Endothelial cell of umbilical vein (primary cell): Measurements from ENCODE around the gene TBX2. TPM values are rescaled to one million over a fixed set of nuclear protein-coding genes. Genes with fewer than 3 reads are reported as not detected.

Experiments
- BruUV-seq: library from RNA; stranded (reverse); fragments of 400-500 nt; replicated peaks from 2 replicates; lab custom pipeline; 2021; lab: Mats Ljungman, UMichigan
- CTCF ChIA-PET: fragments of 300-600, 350-600 bp; sonication (Branson Sonifier 250); formaldehyde crosslinking; loops from one replicate; lab custom pipeline; 2021; ENCODE audit warnings: antibody characterized with exemption, inconsistent platforms; lab: Charles Lee
- POLR2A ChIA-PET: fragments of 300-600, 350-600 bp; sonication (Branson Sonifier 250); formaldehyde crosslinking; loops from one replicate; lab custom pipeline; 2021; ENCODE audit warnings: antibody characterized with exemption, inconsistent platforms; lab: Charles Lee
- DNase-seq: peaks from one replicate; pipeline ENCODE4 v3.0.0-alpha.2; 2011; ENCODE audit warnings: low read depth, low spot score
- FAIRE-seq: peaks from 2 replicates; lab custom pipeline; 2011; peaks lifted over from hg19 to GRCh38; lab: Jason Lieb, UNC
- H2AFZ ChIP-seq: 2 replicates; pipeline ENCODE4 v1.6.0; 2012; ENCODE audit warnings: low read depth, low read length, control low read depth, inconsistent platforms
- H3K27ac ChIP-seq: 2 replicates; pipeline ENCODE4 v1.5.1; 2011; ENCODE audit warnings: low read depth, mild to moderate bottlenecking, control low read depth, low read length, moderate library complexity; ENCODE audit not compliant: insufficient read depth
- H3K27me3 ChIP-seq, 2 experiments: 2 replicates each; pipeline versions ENCODE4 v1.6.0 to v1.6.1; 2011; ENCODE audit warnings: low read length in 2 of 2, mixed read lengths in 1 of 2; ENCODE audit not compliant: control insufficient read depth in 2 of 2, insufficient read depth in 2 of 2
- H3K36me3 ChIP-seq, 2 experiments: 2 replicates in 1 of 2; 3 replicates in 1 of 2; pipeline ENCODE4 v1.5.1; 2011; ENCODE audit warnings: low read length in 2 of 2, mild to moderate bottlenecking in 1 of 2, moderate library complexity in 1 of 2; ENCODE audit not compliant: control insufficient read depth in 2 of 2, insufficient read depth in 2 of 2; ENCODE audit errors: extremely low read depth in 1 of 2
- H3K4me1 ChIP-seq: 3 replicates; pipeline ENCODE4 v1.5.1; 2011; ENCODE audit warnings: mild to moderate bottlenecking, low read length; ENCODE audit not compliant: control insufficient read depth, insufficient read depth; ENCODE audit errors: extremely low read depth
- H3K4me2 ChIP-seq: 2 replicates; pipeline ENCODE4 v1.6.1; 2011; ENCODE audit warnings: low read length, control low read depth, mixed read lengths; ENCODE audit not compliant: insufficient read depth
- H3K4me3 ChIP-seq, 3 experiments: fragments of 200-600 bp in 1 of 3; sonication (generic), shearing (Covaris generic) in 1 of 3; replicated peaks in 1 of 3; 2 replicates each; pipeline ENCODE4 v1.5.1; 2011 to 2016; ENCODE audit warnings: control low read depth in 3 of 3, low read length in 3 of 3, mild to moderate bottlenecking in 2 of 3, inconsistent platforms in 1 of 3, low read depth in 1 of 3, moderate library complexity in 1 of 3; ENCODE audit not compliant: insufficient read depth in 1 of 3
- H3K79me2 ChIP-seq: 2 replicates; pipeline ENCODE4 v1.6.0; 2012; ENCODE audit warnings: low read length, inconsistent platforms; ENCODE audit not compliant: control insufficient read depth, insufficient read depth
- H3K9ac ChIP-seq: replicated peaks from 2 replicates; pipeline ENCODE3; 2011; ENCODE audit warnings: low read length, control low read depth; ENCODE audit not compliant: insufficient read depth; ENCODE audit errors: extremely low read depth
- H3K9me1 ChIP-seq: replicated peaks from 3 replicates; pipeline ENCODE4 v1.6.0; 2011; ENCODE audit warnings: mild to moderate bottlenecking, low read length; ENCODE audit not compliant: control insufficient read depth, insufficient read depth; ENCODE audit errors: extremely low read depth
- H3K9me3 ChIP-seq: replicated peaks from 2 replicates; pipeline ENCODE4 v1.5.1; 2012; ENCODE audit warnings: low read length, inconsistent platforms; ENCODE audit not compliant: control insufficient read depth, insufficient read depth
- H4K20me1 ChIP-seq: replicated peaks from 2 replicates; pipeline ENCODE3; 2011; ENCODE audit warnings: mild to moderate bottlenecking, low read length; ENCODE audit not compliant: control insufficient read depth, insufficient read depth; ENCODE audit errors: extremely low read depth
- CTCF ChIP-seq, 2 donors: IDR thresholded peaks; 1 replicate in 1 of 2; 2 replicates in 1 of 2; pipeline ENCODE4 v1.5.1; 2011; ENCODE audit warnings: low read length in 2 of 2, mild to moderate bottlenecking in 2 of 2, moderate library complexity in 2 of 2, control low read depth in 1 of 2, inconsistent platforms in 1 of 2, low read depth in 1 of 2; ENCODE audit not compliant: insufficient read depth in 1 of 2; ENCODE audit errors: extremely low read depth in 1 of 2
- EZH2 ChIP-seq: IDR thresholded peaks from 2 replicates; pipeline ENCODE4 v1.6.1; 2012; ENCODE audit warnings: borderline replicate concordance, low read depth, mild to moderate bottlenecking, moderate library complexity, low read length, inconsistent platforms; ENCODE audit not compliant: severe bottlenecking
- FOS ChIP-seq: IDR thresholded peaks from 2 replicates; pipeline ENCODE4 v1.6.1; 2011; ENCODE audit warnings: mild to moderate bottlenecking, low read length, moderate library complexity, borderline replicate concordance; ENCODE audit not compliant: insufficient read depth
- GATA2 ChIP-seq: IDR thresholded peaks from 2 replicates; pipeline ENCODE4 v1.7.0; 2011; ENCODE audit warnings: low read depth, mild to moderate bottlenecking, moderate library complexity, mixed read lengths, low read length; ENCODE audit not compliant: insufficient read length, insufficient read depth
- JUN ChIP-seq: IDR thresholded peaks from 2 replicates; pipeline ENCODE4 v1.6.1; 2011; ENCODE audit warnings: borderline replicate concordance, low read depth; ENCODE audit not compliant: insufficient read length, insufficient read depth
- MAX ChIP-seq: IDR thresholded peaks from 2 replicates; pipeline ENCODE4 v1.6.1; 2011; ENCODE audit not compliant: insufficient read depth, insufficient read length
- MYC ChIP-seq: IDR thresholded peaks from one replicate; pipeline ENCODE4 v1.6.1; 2011; ENCODE audit warnings: mild to moderate bottlenecking, low read depth, low read length
- POLR2A ChIP-seq: IDR thresholded peaks from 2 replicates; pipeline ENCODE4 v1.6.1; 2012; ENCODE audit warnings: low read depth, mild to moderate bottlenecking, control low read depth, low read length
- POLR2AphosphoS5 ChIP-seq: IDR thresholded peaks from 2 replicates; pipeline ENCODE4 v1.6.1; 2012; ENCODE audit warnings: low read depth, mild to moderate bottlenecking, control low read depth, low read length, moderate library complexity; ENCODE audit not compliant: insufficient read depth
- dilution Hi-C: fragments of 300-500 bp; cut with MboI; formaldehyde crosslinking; loops from one replicate; pipeline ENCODE4 v1.15.0; 2019; ENCODE audit warnings: low sequenced_read_pairs; ENCODE audit not compliant: extremely low pct_ligation_motif_present
- intact Hi-C: fragments of 100-400 bp; cut with micrococcal nuclease; formaldehyde crosslinking; loops from one replicate; pipeline ENCODE4 v1.10.0; 2022
- polyA plus RNA-seq, 4 experiments: library from polyadenylated mRNA; depleted of rRNA in 3 of 4; stranded (reverse) in 3 of 4; unstranded in 1 of 4; fragments of >200 nt; gene quantifications; 2 replicates each; pipeline versions ENCODE4 v1.2.1 to v1.2.3, GENCODE V29; 2011 to 2012; ENCODE audit warnings: missing spikeins in 1 of 4
- total RNA-seq: library from RNA; stranded (reverse); gene quantifications from 2 replicates; pipeline ENCODE4 v1.2.3, GENCODE V29; 2021

The TBX2 gene
- total and polyA plus RNA-seq, 2 donors (not counting 3 experiments of a cell fraction or from before 2014, with no cell fraction given) = not detected

DNA sequence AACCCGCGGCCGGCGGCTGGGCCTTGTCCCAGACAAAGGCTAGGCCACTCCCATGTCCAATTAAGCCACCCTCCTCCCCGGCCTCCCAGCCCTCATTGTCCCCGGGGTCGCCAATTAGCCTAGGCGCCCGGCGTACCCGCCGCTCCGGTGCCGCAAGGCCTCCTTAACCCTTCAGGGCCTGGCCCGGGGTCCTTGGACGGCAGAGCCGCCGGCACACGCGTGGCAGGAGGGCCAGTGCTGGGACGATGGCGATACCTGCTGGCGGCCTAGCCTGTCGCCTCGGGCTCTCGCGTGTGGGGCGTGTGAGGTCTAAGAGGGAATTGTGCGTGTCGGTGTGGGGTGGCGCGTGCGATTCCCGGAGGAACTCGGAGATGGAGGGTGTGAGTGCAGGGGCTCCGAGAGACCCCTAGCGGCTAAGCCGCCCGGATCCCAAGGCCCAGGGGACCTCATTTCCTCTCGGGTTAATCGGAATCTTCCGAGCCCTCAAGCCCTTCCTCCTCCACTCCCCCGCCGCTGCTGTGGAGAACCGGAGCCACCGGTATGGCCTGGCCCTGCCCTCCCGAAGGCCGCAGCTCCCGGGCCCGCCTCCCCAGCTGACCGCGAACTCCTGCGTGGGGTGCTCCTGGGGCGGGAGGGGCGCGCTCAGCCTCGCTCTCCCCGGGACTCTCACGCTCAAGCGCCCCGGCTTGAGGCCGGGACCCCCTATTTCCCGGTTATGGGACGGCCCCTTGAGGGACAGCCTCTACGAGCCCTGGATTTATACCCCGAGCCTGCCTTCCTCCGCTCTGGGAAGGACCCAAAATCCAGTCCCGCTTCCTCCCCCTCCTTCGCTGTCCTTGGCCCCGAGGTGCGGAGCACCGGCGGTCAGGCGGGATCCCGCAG, 11.9 kb downstream of the TBX2 start:
- H3K36me3 ChIP-seq = no peaks in the 10 kb centered on the region
- H3K4me1 ChIP-seq = peaks cover 14% of the 10 kb centered on the region
- DNase-seq (peak; percentile 20), FAIRE-seq (peak; percentile 35)
- H3K9ac ChIP-seq = no peak overlapping the region
- no peaks in the 10 kb centered on the region for H3K79me2 ChIP-seq
- peaks cover 42 to 45% of the 10 kb centered on the region in 2 experiments for H3K27me3 ChIP-seq
- peak overlapping the region; percentile 77 for H2AFZ ChIP-seq
- intact Hi-C loops (loop anchor here (1.0 to 2.0 kb wide), 8 partner anchors 140 to 691 kb away; no protein-coding TSS in a partner anchor), dilution Hi-C loops (no loop called here)
- H3K27ac ChIP-seq = no peak overlapping the region
- peak overlapping the region; percentile 6 to 43 (median 31) for H3K4me3 ChIP-seq
- ChIA-PET CTCF (interaction anchor here (0.6 to 6.4 kb wide), 46 partner anchors 10 to 768 kb away, joined by 3 to 87 read pairs (median 6); partner anchors contain the start of gene TBX2), POLR2A (no interaction called here)
- BruUV-seq = TSS peak; percentile 27
- no peak for TF ChIP-seq MYC
- no peak for TF ChIP-seq MAX
- TF ChIP-seq JUN = no peak
- peak; percentile 42 for TF ChIP-seq EZH2
- TF ChIP-seq POLR2A = no peak
- TF ChIP-seq FOS = no peak
- peak in 1 of 2 donors; percentile 17 for TF ChIP-seq CTCF (IDR thresholded peaks at IDR 0.05; ENCODE audit: extremely low read depth in 1 of 2, insufficient read depth in 1 of 2, low read depth in 1 of 2, low read length in 2 of 2)
- TF ChIP-seq POLR2AphosphoS5 = no peak
- TF ChIP-seq GATA2 = no peak
- peak overlapping the region; percentile 55 for H3K4me2 ChIP-seq
- H3K9me3 ChIP-seq = no peaks in the 10 kb centered on the region
- H4K20me1 ChIP-seq = no peaks in the 10 kb centered on the region
- H3K9me1 ChIP-seq = no peaks in the 10 kb centered on the region
